Superior temporal gyrus (tissue), 1 donor: ENCODE data around the gene LINC00237.

Experiments used
- DNase-seq: peaks from one replicate; pipeline ENCODE4 v3.0.0-alpha.2; 2016; ENCODE audit errors: extremely low spot score

The LINC00237 gene

GRCh38 chr20:21125849-21126580 lies 19.9 kb upstream of the LINC00237 start, which contains the start of gene KIZ:
Gene KIZ, plus strand, starts transcription at chr20:21126082. Its CDS starts 34 bp downstream, at chr20:21126116.
- DNase-seq: peak; percentile 90

DNA sequence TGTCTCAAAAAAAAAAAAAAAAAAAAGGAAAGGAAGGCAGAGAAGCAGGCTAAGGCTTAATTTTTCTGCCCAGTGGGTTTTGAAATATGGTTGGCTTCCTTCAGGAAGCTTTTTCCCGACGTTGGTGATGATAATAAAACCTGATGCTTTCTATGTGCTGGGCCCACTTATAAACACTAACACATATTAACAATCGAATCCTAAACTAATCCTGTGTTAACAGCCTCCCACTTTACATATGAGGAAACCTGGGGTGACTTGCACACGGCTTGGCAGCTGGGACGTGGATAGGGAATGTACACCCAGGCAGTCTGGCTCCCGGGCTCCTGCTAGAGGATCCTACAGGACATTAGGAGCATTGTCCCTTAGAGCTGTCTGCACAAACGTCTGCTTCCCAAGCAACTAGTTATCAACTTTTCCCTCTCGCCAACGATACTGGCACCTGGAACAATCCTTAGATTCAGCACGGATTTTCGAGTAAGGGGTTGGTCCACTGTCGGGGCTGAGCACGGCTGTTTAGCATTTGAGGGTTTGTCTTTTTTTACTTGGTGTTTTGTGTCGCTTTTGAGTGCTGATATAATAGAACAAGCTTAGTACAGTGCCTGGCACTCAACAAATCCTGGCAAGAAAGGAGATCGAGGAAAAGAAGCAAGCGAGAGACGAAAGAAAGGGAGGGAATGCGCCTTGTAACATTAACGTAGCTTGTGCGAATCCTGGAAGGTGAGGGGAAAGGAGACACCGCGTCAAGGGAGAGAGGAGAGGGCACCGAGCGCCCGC lies 19.1 kb upstream of the LINC00237 start:
- no peak for DNase-seq

DNA sequence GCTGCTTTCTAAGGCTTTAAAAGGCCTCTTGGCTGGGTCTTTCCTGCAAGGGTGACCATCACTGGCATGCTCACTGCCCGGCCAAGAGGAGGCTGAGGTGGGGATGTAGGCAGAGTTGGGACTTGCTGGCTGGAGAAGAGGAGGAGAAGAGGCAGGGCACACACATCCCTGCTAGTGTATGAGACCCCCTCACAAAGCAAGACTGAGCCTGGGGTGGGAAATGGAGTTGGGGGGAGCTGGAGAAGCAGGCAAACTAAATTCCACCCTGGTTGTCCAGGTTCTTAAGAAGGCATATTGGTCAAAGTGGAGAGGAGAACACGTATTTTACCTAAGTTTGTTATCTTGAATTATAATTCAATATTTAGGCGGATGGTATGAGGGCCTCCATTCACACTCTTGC lies 18.0 kb upstream of the LINC00237 start:
- DNase-seq: no peak

DNA sequence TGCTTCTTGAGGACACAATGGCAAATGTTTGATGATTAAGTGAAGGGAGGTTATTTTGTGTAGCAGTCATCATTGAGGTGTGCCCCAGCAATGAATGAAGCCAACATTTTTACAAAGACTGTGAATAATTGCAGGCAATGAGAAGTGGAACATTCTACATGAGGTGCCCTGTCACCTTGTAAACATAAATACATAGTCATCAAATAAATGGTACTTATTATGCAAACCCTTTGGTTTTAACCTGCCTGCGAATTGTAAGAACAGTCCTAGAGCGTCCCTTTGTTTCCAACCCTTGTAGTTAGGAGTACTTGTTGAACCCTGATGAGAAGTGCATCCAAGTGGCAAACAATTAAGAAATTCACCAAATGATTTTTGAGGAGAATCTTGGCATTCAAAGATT lies 12.6 kb upstream of the LINC00237 start:
- DNase-seq: no peak

DNA sequence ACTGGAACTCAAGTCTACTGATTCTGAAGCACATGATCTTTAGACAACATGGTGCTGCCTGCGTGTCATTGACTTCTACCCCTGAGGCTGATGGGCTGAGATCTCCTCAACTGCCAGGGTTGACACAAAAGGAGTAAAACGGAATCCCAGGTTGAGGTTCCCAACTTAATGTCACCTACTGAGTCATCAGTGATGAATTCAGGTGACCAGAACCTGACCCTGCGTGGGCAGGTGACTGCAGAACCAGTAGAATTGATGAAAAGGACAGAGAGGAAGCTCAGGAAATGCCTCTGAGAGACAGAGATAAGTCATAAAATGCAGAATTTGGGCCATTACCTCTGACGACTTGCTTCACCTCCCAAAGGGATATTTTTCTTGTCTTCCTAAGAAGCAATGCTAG lies 12.0 kb upstream of the LINC00237 start:
- DNase-seq: no peak

DNA sequence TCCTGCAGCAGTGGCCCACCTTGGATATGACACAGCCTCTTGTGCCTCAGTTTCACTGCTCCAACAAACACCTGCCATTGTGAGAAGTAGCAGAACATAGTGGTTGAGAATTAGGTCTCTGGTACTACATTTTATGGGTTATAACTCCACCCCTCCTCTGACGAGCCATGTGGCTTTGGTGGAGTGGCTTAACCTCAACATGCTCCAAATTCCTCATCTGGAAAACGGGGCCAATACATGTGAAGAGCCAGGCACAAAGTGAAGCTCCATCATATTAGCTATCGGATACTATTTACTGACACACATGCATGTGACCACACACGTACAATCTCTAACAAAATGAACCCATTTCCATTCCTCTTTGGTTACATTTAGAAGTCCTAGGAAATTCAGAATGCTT lies 11.4 kb upstream of the LINC00237 start:
- no peak for DNase-seq

GRCh38 chr20:21114584-21114983 lies 8.4 kb upstream of the LINC00237 start:
- DNase-seq: no peak

GRCh38 chr20:21113697-21114096 lies 7.5 kb upstream of the LINC00237 start:
- no peak for DNase-seq

DNA sequence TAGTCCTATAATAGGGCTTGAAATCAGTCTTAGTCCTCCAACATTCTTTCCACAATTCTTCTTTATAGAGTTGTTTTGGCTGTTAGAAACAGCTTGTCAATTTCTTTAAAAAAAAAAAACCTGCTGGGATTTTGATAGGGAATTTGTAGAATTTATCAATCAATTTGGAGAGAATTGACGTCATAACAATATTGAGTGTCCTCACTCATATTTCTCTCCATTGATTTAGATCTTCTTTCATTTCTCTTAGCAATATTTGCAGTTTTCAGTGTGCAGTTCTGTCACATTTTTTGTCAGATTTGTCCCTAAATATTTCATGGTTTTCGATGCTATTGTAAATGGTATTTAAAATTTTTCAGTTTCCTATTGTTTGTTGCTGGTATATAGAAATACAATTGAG lies 5.3 kb upstream of the LINC00237 start:
- no peak for DNase-seq

- no peak for DNase-seq
Measured at GRCh38 chr20:21110811-21111210, 4.7 kb upstream of the LINC00237 start.

- DNase-seq: no peak
Measured at GRCh38 chr20:21109144-21109543, 3.0 kb upstream of the LINC00237 start.

DNA sequence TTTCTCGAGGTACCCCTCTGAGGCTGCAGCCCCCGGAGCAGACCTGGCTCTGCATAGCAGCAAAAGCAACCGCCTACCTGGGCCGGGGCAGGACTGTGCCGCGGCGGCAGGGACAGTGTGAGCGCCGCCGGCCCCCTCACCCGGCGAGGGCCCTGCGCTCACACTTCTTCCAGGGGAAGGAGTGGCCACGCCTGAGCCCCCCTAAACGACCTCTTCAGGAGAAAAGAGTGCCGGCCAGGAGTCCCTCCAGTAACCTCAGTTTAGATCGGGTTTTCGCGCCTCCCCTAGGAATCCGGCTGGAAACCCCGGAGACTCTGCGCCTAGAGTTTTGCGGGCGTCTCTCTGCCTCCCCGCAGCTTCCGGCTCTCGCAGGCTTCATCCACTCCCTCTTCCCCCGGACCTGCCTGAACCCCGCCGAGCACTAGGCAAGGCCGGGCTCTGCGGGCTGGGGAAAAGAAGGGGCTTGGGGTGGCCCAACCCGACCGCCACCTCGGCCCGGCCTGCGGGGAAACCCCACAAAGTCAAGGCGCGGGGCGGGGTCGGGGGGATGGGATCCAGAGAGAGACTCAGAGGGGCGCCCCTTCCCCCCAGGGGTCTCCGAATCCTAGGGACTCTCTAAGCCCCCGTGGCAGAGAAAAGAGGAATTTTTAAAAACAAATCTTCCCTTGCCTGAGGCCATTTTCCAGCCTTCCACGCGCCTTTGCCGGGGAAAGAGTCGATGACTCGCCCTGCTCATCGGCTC lies 558 bp downstream of the LINC00237 start:
- no peak for DNase-seq

DNA sequence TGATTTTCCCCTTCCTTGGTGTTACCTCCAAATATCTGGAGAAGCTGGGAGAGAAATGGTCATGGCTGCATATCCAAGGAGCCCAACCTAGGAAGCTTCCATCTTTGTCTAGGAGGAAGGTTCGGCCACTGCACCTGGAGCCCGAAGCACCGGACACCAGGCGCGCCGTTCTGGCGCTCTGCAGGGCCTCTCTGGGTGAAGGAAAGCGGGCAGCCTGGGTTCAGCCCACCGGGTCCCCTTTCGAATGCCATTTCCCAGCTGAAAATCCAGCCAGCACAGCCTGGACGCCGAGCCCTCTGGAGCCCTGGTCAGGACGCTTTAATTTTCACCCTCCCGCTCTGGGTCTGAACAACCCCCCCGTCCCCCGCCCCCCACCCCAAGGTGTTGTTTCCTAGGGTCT lies 1.2 kb downstream of the LINC00237 start:
- no peak for DNase-seq

GRCh38 chr20:21104466-21104761 lies 1.7 kb downstream of the LINC00237 start:
- DNase-seq: no peak

DNA sequence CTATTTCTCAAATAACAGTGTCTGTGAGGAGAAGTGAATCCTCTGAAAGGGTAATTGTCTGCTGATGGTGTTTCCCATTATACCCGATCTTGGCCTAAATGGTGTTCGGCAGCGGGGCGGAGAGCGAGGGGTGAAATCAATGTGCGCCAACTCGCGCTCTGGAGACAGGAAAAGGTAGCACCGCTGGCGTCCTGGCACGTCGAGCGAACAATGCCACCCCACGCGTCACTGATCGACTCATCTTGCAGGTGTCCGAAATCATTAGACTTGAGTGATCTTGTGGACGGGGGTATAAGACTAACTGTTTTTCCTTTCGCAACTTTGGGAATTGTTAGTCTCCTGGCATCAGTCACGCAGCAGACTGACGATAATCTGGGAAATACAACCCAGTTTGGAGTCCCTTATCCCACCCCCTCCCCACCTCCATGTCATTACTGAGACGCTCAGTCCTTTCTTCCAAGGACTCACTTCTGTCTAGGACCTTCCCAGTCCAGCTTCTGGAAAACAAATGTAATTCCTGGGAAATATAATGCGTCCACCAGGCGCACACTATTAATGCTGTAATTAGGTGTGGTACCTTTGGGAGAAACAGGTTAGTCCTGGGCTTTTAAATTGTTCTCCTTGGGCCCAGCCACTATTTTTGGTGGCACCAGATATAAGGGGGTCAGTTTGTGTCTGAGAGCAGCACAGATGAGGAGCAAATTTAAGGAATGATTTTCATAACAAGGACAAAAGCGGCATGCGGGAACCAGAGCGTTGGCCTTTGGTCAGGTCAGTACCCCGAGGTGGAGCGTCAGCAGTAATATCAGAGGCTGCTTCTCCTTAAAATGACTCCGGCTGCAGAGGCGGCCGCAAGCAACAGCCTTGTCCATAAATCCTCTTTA lies 2.3 kb downstream of the LINC00237 start:
- DNase-seq: no peak

DNA sequence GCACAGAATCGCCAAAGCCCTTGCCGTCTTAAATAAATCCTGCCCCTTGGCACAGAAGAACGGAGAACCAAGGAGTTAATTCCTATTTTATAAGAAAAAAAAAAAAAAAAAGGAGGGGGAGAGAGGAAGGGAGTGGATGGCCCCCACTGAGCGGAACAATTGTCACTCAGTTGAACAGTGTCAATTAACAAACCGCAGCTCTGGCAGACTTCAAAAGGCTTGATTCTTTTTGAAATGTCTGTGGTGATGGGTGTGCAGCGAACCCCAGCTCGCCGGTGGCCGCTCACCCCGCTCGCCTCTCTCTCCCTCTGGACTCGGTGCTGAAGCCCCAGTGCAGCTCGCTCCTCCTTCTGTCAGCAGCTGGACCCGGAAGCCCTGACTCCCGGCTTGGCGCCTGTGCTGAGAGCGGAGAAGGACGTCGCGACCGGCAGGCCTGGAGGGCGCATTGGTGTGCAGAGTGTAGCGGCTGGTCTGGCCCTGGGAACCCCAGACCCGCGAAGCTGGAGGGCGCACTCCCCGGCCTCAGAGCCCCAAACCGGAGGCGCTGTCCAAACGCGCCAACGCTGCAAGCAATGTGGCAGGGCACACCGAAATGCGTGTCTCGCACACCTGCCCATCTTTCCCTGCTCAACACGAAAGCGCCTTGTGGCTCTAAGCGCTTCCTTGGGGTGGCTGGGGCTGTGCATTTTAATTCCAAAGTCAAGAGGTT lies 3.4 kb downstream of the LINC00237 start:
- peak; percentile 50 for DNase-seq

GRCh38 chr20:21101932-21102575 lies 4.1 kb downstream of the LINC00237 start:
- DNase-seq: peak; percentile 43

- no peak for DNase-seq
Measured at GRCh38 chr20:21101453-21101931, 4.7 kb downstream of the LINC00237 start.

GRCh38 chr20:21100578-21101452 lies 5.3 kb downstream of the LINC00237 start:
- DNase-seq: peak; percentile 50
